ENCODE results near the gene SHISAL1. TPM values are rescaled to one million over a fixed set of nuclear protein-coding genes. Genes with fewer than 3 reads are reported as not detected.

Gene SHISAL1
- total and polyA plus RNA-seq, 2 experiments from 2014 or later = 0.58 to 2.2 TPM

GRCh38 chr22:44301039-44301438 is 11.7 kb downstream of the SHISAL1 start:
- no peaks in the 10 kb centered on the region for H3K36me3 ChIP-seq (ENCODE audit: low read depth)
- TF ChIP-seq EZH2phosphoT487 (IDR thresholded peaks at IDR 0.05; ENCODE audit: insufficient read depth, low read depth) (no peak), EZH2 (IDR thresholded peaks at IDR 0.05; ENCODE audit: insufficient read depth, poor library complexity, severe bottlenecking) (no peak)
- H3K27me3 ChIP-seq (replicated peaks; ENCODE audit: insufficient read depth) = no peaks in the 10 kb centered on the region; the same call in 1 of the 2 replicates
- H3F3A ChIP-seq (ENCODE audit: insufficient read depth) = no peaks in the 10 kb centered on the region
- H3K4me1 ChIP-seq (ENCODE audit: insufficient read depth) = no peaks in the 10 kb centered on the region
- 91 to 96% methylated on average over 19 of the region's 19 CpGs for WGBS, 2 experiments (ENCODE audit: low coverage in 1 of 2, low lambda C conversion rate in 2 of 2, missing lambda C conversion rate in 2 of 2)
- no peak for DNase-seq
- H4K20me1 ChIP-seq (ENCODE audit: insufficient read depth) = no peaks in the 10 kb centered on the region
- no peaks in the 10 kb centered on the region for H3K9me3 ChIP-seq (ENCODE audit: low read depth)
- no peak overlapping the region for H2AFZ ChIP-seq
- no peak overlapping the region for H3K9ac ChIP-seq
- no peaks in the 10 kb centered on the region for H3K9me2 ChIP-seq (ENCODE audit: insufficient read depth)
- no peak overlapping the region for H3K4me2 ChIP-seq (ENCODE audit: unreplicated experiment)
- H3K4me3 ChIP-seq = no peak overlapping the region
- H3K27ac ChIP-seq = no peak overlapping the region
- H3K79me2 ChIP-seq (ENCODE audit: insufficient read depth) = no peaks in the 10 kb centered on the region
- in situ Hi-C loops (cut with MboI) = no loop called here

- in situ Hi-C loops (cut with MboI) = no loop called here
- Histone ChIP-seq H3K9me2 (ENCODE audit: insufficient read depth) (no peaks in the 10 kb centered on the region), H4K20me1 (ENCODE audit: insufficient read depth) (no peaks in the 10 kb centered on the region), H3K4me1 (ENCODE audit: insufficient read depth) (no peaks in the 10 kb centered on the region), H2AFZ (no peak overlapping the region), H3K36me3 (ENCODE audit: low read depth) (no peaks in the 10 kb centered on the region), H3K27ac (no peak overlapping the region), H3F3A (ENCODE audit: insufficient read depth) (no peaks in the 10 kb centered on the region), H3K27me3 (replicated peaks; ENCODE audit: insufficient read depth) (no peaks in the 10 kb centered on the region; the same call in 1 of the 2 replicates), H3K4me2 (ENCODE audit: unreplicated experiment) (no peak overlapping the region), H3K9me3 (ENCODE audit: low read depth) (no peaks in the 10 kb centered on the region), H3K9ac (no peak overlapping the region), H3K4me3 (no peak overlapping the region), H3K79me2 (ENCODE audit: insufficient read depth) (no peaks in the 10 kb centered on the region)
- no peak for DNase-seq
- TF ChIP-seq EZH2 (IDR thresholded peaks at IDR 0.05; ENCODE audit: insufficient read depth, poor library complexity, severe bottlenecking) = no peak
- TF ChIP-seq EZH2phosphoT487 (IDR thresholded peaks at IDR 0.05; ENCODE audit: insufficient read depth, low read depth) = no peak
- WGBS, 2 experiments (ENCODE audit: low coverage in 1 of 2, low lambda C conversion rate in 2 of 2, missing lambda C conversion rate in 2 of 2) = 79 to 88% methylated on average over 7 to 11 of the region's 13 CpGs
Measured at GRCh38 chr22:44299124-44299523, 13.6 kb downstream of the SHISAL1 start.

GRCh38 chr22:44298406-44299091 is 14.2 kb downstream of the SHISAL1 start:
- Histone ChIP-seq H3K9ac (no peak overlapping the region), H3K4me1 (ENCODE audit: insufficient read depth) (no peaks in the 10 kb centered on the region), H3K4me3 (no peak overlapping the region), H3K4me2 (ENCODE audit: unreplicated experiment) (no peak overlapping the region), H2AFZ (no peak overlapping the region), H3K27ac (no peak overlapping the region), H3K27me3 (replicated peaks; ENCODE audit: insufficient read depth) (no peaks in the 10 kb centered on the region; the same call in 1 of the 2 replicates), H3K79me2 (ENCODE audit: insufficient read depth) (no peaks in the 10 kb centered on the region), H3K36me3 (ENCODE audit: low read depth) (no peaks in the 10 kb centered on the region), H3K9me2 (ENCODE audit: insufficient read depth) (no peaks in the 10 kb centered on the region), H4K20me1 (ENCODE audit: insufficient read depth) (no peaks in the 10 kb centered on the region), H3F3A (ENCODE audit: insufficient read depth) (no peaks in the 10 kb centered on the region), H3K9me3 (ENCODE audit: low read depth) (no peaks in the 10 kb centered on the region)
- in situ Hi-C loops (cut with MboI) = no loop called here
- TF ChIP-seq EZH2 (IDR thresholded peaks at IDR 0.05; ENCODE audit: insufficient read depth, poor library complexity, severe bottlenecking) (no peak), EZH2phosphoT487 (IDR thresholded peaks at IDR 0.05; ENCODE audit: insufficient read depth, low read depth) (no peak)
- no peak for DNase-seq
- WGBS, 2 experiments (ENCODE audit: low coverage in 1 of 2, low lambda C conversion rate in 2 of 2, missing lambda C conversion rate in 2 of 2) = 92% methylated on average over 25 of the region's 25 CpGs

GRCh38 chr22:44297470-44298061 is 15.2 kb downstream of the SHISAL1 start:
- Histone ChIP-seq H3K4me2 (ENCODE audit: unreplicated experiment) (no peak overlapping the region), H3K4me3 (no peak overlapping the region), H3K9ac (no peak overlapping the region), H3K79me2 (ENCODE audit: insufficient read depth) (no peaks in the 10 kb centered on the region), H3K4me1 (ENCODE audit: insufficient read depth) (no peaks in the 10 kb centered on the region), H3K9me2 (ENCODE audit: insufficient read depth) (no peaks in the 10 kb centered on the region), H4K20me1 (ENCODE audit: insufficient read depth) (no peaks in the 10 kb centered on the region), H3K27ac (no peak overlapping the region), H3K9me3 (ENCODE audit: low read depth) (no peaks in the 10 kb centered on the region), H3F3A (ENCODE audit: insufficient read depth) (no peaks in the 10 kb centered on the region), H2AFZ (no peak overlapping the region), H3K27me3 (replicated peaks; ENCODE audit: insufficient read depth) (no peaks in the 10 kb centered on the region; the same call in 1 of the 2 replicates), H3K36me3 (ENCODE audit: low read depth) (no peaks in the 10 kb centered on the region)
- 88 to 91% methylated on average over 14 of the region's 14 CpGs for WGBS, 2 experiments (ENCODE audit: low coverage in 1 of 2, low lambda C conversion rate in 2 of 2, missing lambda C conversion rate in 2 of 2)
- no peak for DNase-seq
- TF ChIP-seq EZH2 (IDR thresholded peaks at IDR 0.05; ENCODE audit: insufficient read depth, poor library complexity, severe bottlenecking) = no peak
- no peak for TF ChIP-seq EZH2phosphoT487 (IDR thresholded peaks at IDR 0.05; ENCODE audit: insufficient read depth, low read depth)
- in situ Hi-C loops (cut with MboI) = no loop called here
